Measurements from ENCODE around the gene HSP90AB1.

HSP90AB1 gene

GRCh38 chr6:44222486-44223318 lies 24.2 kb upstream of the HSP90AB1 start:
- TF ChIP-seq FOXP2 (optimal IDR thresholded peaks at IDR 0.05; ENCODE audit: borderline replicate concordance, extremely low read depth, extremely low read length, insufficient read depth) (no peak), REST (IDR thresholded peaks at IDR 0.05; ENCODE audit: insufficient read depth in 1 of 2, low read depth in 2 of 2, low read length in 2 of 2) (no peak), POLR2AphosphoS5 (IDR thresholded peaks at IDR 0.05; ENCODE audit: low read depth, low read length) (no peak), TAF1 (IDR thresholded peaks at IDR 0.05; ENCODE audit: borderline replicate concordance, insufficient read depth, low read length) (no peak), SIN3A (IDR thresholded peaks at IDR 0.05; ENCODE audit: borderline replicate concordance, insufficient read depth, low read length) (no peak)

- TF ChIP-seq REST (IDR thresholded peaks at IDR 0.05; ENCODE audit: insufficient read depth in 1 of 2, low read depth in 2 of 2, low read length in 2 of 2) (peak in 1 of 2 experiments; percentile 55; a peak in 1 of 4 replicates), FOXP2 (optimal IDR thresholded peaks at IDR 0.05; ENCODE audit: borderline replicate concordance, extremely low read depth, extremely low read length, insufficient read depth) (no peak), POLR2AphosphoS5 (IDR thresholded peaks at IDR 0.05; ENCODE audit: low read depth, low read length) (peak; percentile 72; the same call in 1 of the 2 replicates), SIN3A (IDR thresholded peaks at IDR 0.05; ENCODE audit: borderline replicate concordance, insufficient read depth, low read length) (0 out of 2 replicates have a peak, but pooled peaks have one; percentile 46), TAF1 (IDR thresholded peaks at IDR 0.05; ENCODE audit: borderline replicate concordance, insufficient read depth, low read length) (peak; percentile 72; the same call in 1 of the 2 replicates)
Measured at GRCh38 chr6:44223319-44224028, 23.4 kb upstream of the HSP90AB1 start, which contains the start of gene SLC29A1. SLC29A1 (plus strand) TSS chr6:44223595; CDS start chr6:44227314, 3,719 bp downstream.

GRCh38 chr6:44224029-44224964 lies 22.6 kb upstream of the HSP90AB1 start:
- TF ChIP-seq REST (IDR thresholded peaks at IDR 0.05; ENCODE audit: insufficient read depth in 1 of 2, low read depth in 2 of 2, low read length in 2 of 2) (no peak), POLR2AphosphoS5 (IDR thresholded peaks at IDR 0.05; ENCODE audit: low read depth, low read length) (peak; percentile 66), TAF1 (IDR thresholded peaks at IDR 0.05; ENCODE audit: borderline replicate concordance, insufficient read depth, low read length) (peak; percentile 66; the same call in 1 of the 2 replicates), SIN3A (IDR thresholded peaks at IDR 0.05; ENCODE audit: borderline replicate concordance, insufficient read depth, low read length) (0 out of 2 replicates have a peak, but pooled peaks have one; percentile 43), FOXP2 (optimal IDR thresholded peaks at IDR 0.05; ENCODE audit: borderline replicate concordance, extremely low read depth, extremely low read length, insufficient read depth) (peak; percentile 48)

GRCh38 chr6:44224965-44225305 lies 22.0 kb upstream of the HSP90AB1 start:
- no peak for TF ChIP-seq FOXP2 (optimal IDR thresholded peaks at IDR 0.05; ENCODE audit: borderline replicate concordance, extremely low read depth, extremely low read length, insufficient read depth)
- no peak for TF ChIP-seq POLR2AphosphoS5 (IDR thresholded peaks at IDR 0.05; ENCODE audit: low read depth, low read length)
- no peak for TF ChIP-seq TAF1 (IDR thresholded peaks at IDR 0.05; ENCODE audit: borderline replicate concordance, insufficient read depth, low read length)
- no peak for TF ChIP-seq SIN3A (IDR thresholded peaks at IDR 0.05; ENCODE audit: borderline replicate concordance, insufficient read depth, low read length)
- no peak for TF ChIP-seq REST (IDR thresholded peaks at IDR 0.05; ENCODE audit: insufficient read depth in 1 of 2, low read depth in 2 of 2, low read length in 2 of 2)
